ENCODE data around the gene VPS13D. TPM values are rescaled to one million over a fixed set of nuclear protein-coding genes. Genes with fewer than 3 reads are reported as not detected.

The VPS13D gene
- total RNA-seq, 1 experiment from 2014 or later, result 20.2 TPM

GRCh38 chr1:12525311-12526181 lies 295.7 kb downstream of the VPS13D start:
- H3K23ac ChIP-seq (ENCODE audit: insufficient read length, low read depth, low read length), result no peak overlapping the region
- no peaks in the 10 kb centered on the region for H3K9me3 ChIP-seq (ENCODE audit: control insufficient read depth, low read depth, low read length)
- no peak overlapping the region for H2BK12ac ChIP-seq (ENCODE audit: insufficient read length, low read depth, low read length)
- no peak overlapping the region for H4K8ac ChIP-seq (replicated peaks; ENCODE audit: insufficient read length, low read depth, low read length)
- H3K79me1 ChIP-seq (ENCODE audit: insufficient read depth, low read depth, low read length, poor library complexity, severe bottlenecking), result no peaks in the 10 kb centered on the region
- no peak overlapping the region for H4K91ac ChIP-seq (ENCODE audit: insufficient read length, low read depth, low read length)
- H3K4ac ChIP-seq (ENCODE audit: low read depth, low read length), result no peak overlapping the region
- Mint-ChIP-seq H3K9me3 (no peaks in the 10 kb centered on the region), H3K4me1 (peaks cover 2 to 5% of the 10 kb centered on the region in 2 experiments), H3K4me3 (no peak overlapping the region), H3K27ac (peak overlapping the region in 1 of 3 experiments; percentile 29; a peak in 2 of 7 replicates), H3K27me3 (ENCODE audit: low read depth) (no peaks in the 10 kb centered on the region; the same call in 1 of the 2 replicates), H3K36me3 (ENCODE audit: insufficient read depth in 1 of 3, low read depth in 3 of 3) (no peaks in the 10 kb centered on the region; a peak in 1 of 7 replicates)
- H2AFZ ChIP-seq (ENCODE audit: low read length), result no peak overlapping the region
- TF ChIP-seq CTCF (conservative IDR thresholded peaks at IDR 0.05), result no peak
- no CpG with 5 or more reads among the region's 13 CpGs for WGBS (ENCODE audit: extremely low coverage, insufficient read length, low lambda C conversion rate)
- no peak overlapping the region for H2AK5ac ChIP-seq (ENCODE audit: insufficient read length, low read length)
- no peaks in the 10 kb centered on the region for H3K79me2 ChIP-seq (ENCODE audit: insufficient read depth, low read length)
- H3K23me2 ChIP-seq (ENCODE audit: insufficient read length, low read depth, low read length, poor library complexity, severe bottlenecking), result no peaks in the 10 kb centered on the region
- H3K27me3 ChIP-seq (ENCODE audit: insufficient read depth, low read length), result no peaks in the 10 kb centered on the region
- no peak overlapping the region for H2BK20ac ChIP-seq (ENCODE audit: low read depth, low read length, poor library complexity, severe bottlenecking)
- no peak overlapping the region for H2BK120ac ChIP-seq (ENCODE audit: low read depth, low read length, poor library complexity, severe bottlenecking)
- DNase-seq, result no peak
- H3T11ph ChIP-seq (ENCODE audit: low read length), result no peak overlapping the region
- H3K14ac ChIP-seq (ENCODE audit: insufficient read depth, low read length), result no peak overlapping the region
- H3K56ac ChIP-seq (ENCODE audit: insufficient read length, low read depth, low read length), result no peak overlapping the region
- H4K5ac ChIP-seq (ENCODE audit: insufficient read length, low read depth, low read length), result no peak overlapping the region
- no peak overlapping the region for H2BK5ac ChIP-seq (ENCODE audit: insufficient read length, low read length)
- H3K9ac ChIP-seq (ENCODE audit: extremely low read depth, insufficient read length, low read length), result no peak overlapping the region
- H3K18ac ChIP-seq (ENCODE audit: insufficient read length, low read depth, low read length), result no peak overlapping the region
- no peak overlapping the region for H3K27ac ChIP-seq (ENCODE audit: insufficient read length, low read depth, low read length)
- no peaks in the 10 kb centered on the region for H3K4me1 ChIP-seq (ENCODE audit: insufficient read depth, low read length)
- no peaks in the 10 kb centered on the region for H4K20me1 ChIP-seq (ENCODE audit: control insufficient read depth, insufficient read depth, insufficient read length)
- no peak overlapping the region for H2BK15ac ChIP-seq (ENCODE audit: low read depth, low read length)
- no peak overlapping the region for H3K4me2 ChIP-seq (ENCODE audit: insufficient read depth, insufficient read length, low read length)

Data from H9 (cell line).